Retinal pigment epithelial cell (primary cell): ENCODE measurements around the gene RRAGD.
A peak's percentile ranks its signal among the peaks of the same experiment; 100 is the strongest.

ENCODE experiments used
- DNase-seq: peaks from one replicate; pipeline ENCODE4 v3.0.0-alpha.2; 2010; ENCODE audit warnings: low read depth
- H3K4me3 ChIP-seq: 2 replicates; pipeline ENCODE4 v1.5.1; 2011; ENCODE audit warnings: mild to moderate bottlenecking, low read length, control low read depth, moderate library complexity
- CTCF ChIP-seq: conservative IDR thresholded peaks from 2 replicates; pipeline ENCODE4 v1.5.1; 2011; ENCODE audit warnings: low read depth, low read length, control low read depth, inconsistent platforms

The RRAGD gene

GRCh38 chr6:89412071-89413005, at the start of gene RRAGD:
Gene RRAGD (minus strand): TSS chr6:89412273. CDS start chr6:89411993, 280 bp downstream.
- H3K4me3 ChIP-seq = peak within 1 kb of the TSS; percentile 67

GRCh38 chr6:89460713-89461112, 48.6 kb upstream of the RRAGD start:
- DNase-seq = no peak
- no peak overlapping the region for H3K4me3 ChIP-seq
- TF ChIP-seq CTCF = no peak

More at GRCh38 chr6:89412071-89413005, at the start of gene RRAGD:
- no peak for TF ChIP-seq CTCF
- DNase-seq = no peak

GRCh38 chr6:89459501-89459900, 47.4 kb upstream of the RRAGD start:
- no peak for TF ChIP-seq CTCF
- no peak for DNase-seq
- H3K4me3 ChIP-seq = no peak overlapping the region

- no peak for DNase-seq
- no peak for TF ChIP-seq CTCF
- H3K4me3 ChIP-seq = no peak overlapping the region
These were observed 46.6 kb upstream of the RRAGD start for GRCh38 chr6:89458704-89459103.

GRCh38 chr6:89454300-89454699, 42.2 kb upstream of the RRAGD start:
- TF ChIP-seq CTCF = no peak
- no peak overlapping the region for H3K4me3 ChIP-seq
- no peak for DNase-seq

GRCh38 chr6:89452281-89452680, 40.2 kb upstream of the RRAGD start:
- no peak for TF ChIP-seq CTCF
- no peak overlapping the region for H3K4me3 ChIP-seq
- DNase-seq = no peak

- DNase-seq = no peak
- TF ChIP-seq CTCF = no peak
- H3K4me3 ChIP-seq = no peak overlapping the region
These were observed 37.1 kb upstream of the RRAGD start for GRCh38 chr6:89449193-89449592.
